Loucy (cell line): ENCODE results near the gene APBB1.
A peak's percentile ranks its signal among the peaks of the same experiment; 100 is the strongest.

Source experiments
- H2AFZ ChIP-seq: fragments of 200-600 bp; sonication (generic); 2 replicates; pipeline ENCODE4 v1.6.0; 2016; ENCODE audit warnings: antibody characterized with exemption, mild to moderate bottlenecking, low read length, moderate library complexity
- H3F3A ChIP-seq: fragments of 200-600 bp; 2 replicates; pipeline ENCODE4 v1.6.0; 2016; ENCODE audit warnings: antibody characterized with exemption, low read depth, mild to moderate bottlenecking
- H3K27me3 ChIP-seq: fragments of 200-600 bp; sonication (generic); 2 replicates; pipeline ENCODE4 v1.6.1; 2014; ENCODE audit warnings: low read length, mild to moderate bottlenecking; ENCODE audit not compliant: insufficient read depth, poor library complexity, severe bottlenecking
- H3K36me3 ChIP-seq: fragments of 200-600 bp; sonication (generic); 2 replicates; pipeline ENCODE4 v1.6.1; 2016; ENCODE audit warnings: low read length; ENCODE audit not compliant: insufficient read depth
- H3K4me1 ChIP-seq: fragments of 200-600 bp; sonication (generic); 2 replicates; pipeline ENCODE4 v1.5.1; 2014; ENCODE audit warnings: low read length, mild to moderate bottlenecking; ENCODE audit not compliant: insufficient read depth, poor library complexity, severe bottlenecking
- H3K4me2 ChIP-seq: fragments of 200-600 bp; sonication (generic); 2 replicates; pipeline ENCODE4 v1.6.0; 2014; ENCODE audit warnings: antibody characterized with exemption, low read length, low read depth, mild to moderate bottlenecking; ENCODE audit not compliant: poor library complexity, severe bottlenecking
- H3K4me3 ChIP-seq: fragments of 200-600 bp; sonication (generic); 2 replicates; pipeline ENCODE4 v1.5.1; 2014; ENCODE audit warnings: low read length, mild to moderate bottlenecking, mixed read lengths; ENCODE audit not compliant: poor library complexity, severe bottlenecking
- H3K79me2 ChIP-seq: fragments of 200-600 bp; sonication (generic); 2 replicates; pipeline ENCODE4 v1.6.1; 2014; ENCODE audit warnings: low read length; ENCODE audit not compliant: insufficient read depth
- H3K9ac ChIP-seq: fragments of 200-600 bp; sonication (generic); 2 replicates; pipeline ENCODE4 v1.6.0; 2014; ENCODE audit warnings: mild to moderate bottlenecking, low read depth, low read length, moderate library complexity; ENCODE audit not compliant: poor library complexity, severe bottlenecking
- H3K9me2 ChIP-seq: fragments of 200-600 bp; sonication (generic); replicated peaks from 2 replicates; pipeline ENCODE4 v1.6.1; 2016; ENCODE audit warnings: low read depth, low read length, mixed read lengths
- H3K9me3 ChIP-seq: fragments of 200-600 bp; sonication (generic); 2 replicates; pipeline ENCODE4 v1.6.1; 2014; ENCODE audit warnings: mild to moderate bottlenecking, antibody characterized with exemption, low read length, low read depth; ENCODE audit not compliant: insufficient read depth
- H4K20me1 ChIP-seq: fragments of 200-600 bp; sonication (generic); 2 replicates; pipeline ENCODE4 v1.6.0; 2014; ENCODE audit warnings: antibody characterized with exemption, low read length, mild to moderate bottlenecking; ENCODE audit not compliant: insufficient read depth, poor library complexity, severe bottlenecking
- CTCF ChIP-seq: fragments of 200-600 bp; sonication (generic); conservative IDR thresholded peaks from 2 replicates; pipeline ENCODE4 v1.5.1; 2014; ENCODE audit warnings: mild to moderate bottlenecking, antibody characterized with exemption, low read length
- EZH2phosphoT487 ChIP-seq: fragments of 200-600 bp; IDR thresholded peaks from 2 replicates; pipeline ENCODE4 v1.6.1; 2018; ENCODE audit warnings: antibody characterized with exemption, mild to moderate bottlenecking, moderate library complexity, borderline replicate concordance

Gene APBB1

DNA sequence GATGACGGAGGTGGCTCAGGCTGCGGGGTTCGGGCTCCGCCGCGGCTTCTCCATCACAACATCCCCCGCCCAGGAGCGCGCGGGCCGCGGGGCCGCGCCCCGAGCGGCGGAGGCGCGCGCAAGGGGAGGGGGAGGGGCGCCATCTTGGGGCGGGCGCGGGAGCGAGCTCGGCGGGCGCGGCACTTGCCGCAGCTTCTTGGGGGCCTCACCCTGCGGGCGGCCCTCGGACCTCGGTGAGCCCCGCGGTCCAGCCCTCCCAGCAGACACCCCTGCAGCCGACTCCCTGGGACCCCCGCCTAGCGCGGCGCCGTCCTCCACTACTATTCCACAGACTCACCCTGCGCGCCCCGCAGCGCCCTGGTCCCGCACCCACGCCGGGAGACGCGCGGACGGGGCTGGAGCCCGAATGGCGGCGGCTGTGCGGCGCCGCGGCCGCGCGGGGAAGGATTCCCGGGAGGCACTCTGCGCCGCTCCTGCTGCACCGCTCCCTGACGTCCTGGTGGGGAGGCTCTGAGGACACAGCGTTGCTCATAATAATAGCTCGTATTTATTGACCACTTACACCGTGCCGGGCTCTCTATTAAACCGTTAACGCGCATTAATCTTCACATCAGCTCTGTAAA lies at the start of gene APBB1:
APBB1 (minus strand) TSS at position 86 of the 623 bp plus-strand sequence. CDS start 7,747 bp downstream, outside the sequence.
- peak within 1 kb of the TSS; percentile 67; the same call in 1 of the 2 replicates for H2AFZ ChIP-seq
- no peaks in the 10 kb centered on the region for H4K20me1 ChIP-seq
- H3K36me3 ChIP-seq = no peaks in the 10 kb centered on the region
- peak within 1 kb of the TSS; percentile 62 for H3K4me2 ChIP-seq
- no peaks in the 10 kb centered on the region for H3K9me3 ChIP-seq
- peaks cover 14% of the 10 kb centered on the region for H3K27me3 ChIP-seq
- peaks cover 11% of the 10 kb centered on the region for H3K4me1 ChIP-seq
- H3K4me3 ChIP-seq = peak within 1 kb of the TSS; percentile 68
- no peak within 1 kb of the TSS for H3K9ac ChIP-seq
- TF ChIP-seq CTCF (no peak), EZH2phosphoT487 (no peak)
- H3K9me2 ChIP-seq = no peaks in the 10 kb centered on the region
- no peaks in the 10 kb centered on the region for H3F3A ChIP-seq
- H3K79me2 ChIP-seq = no peaks in the 10 kb centered on the region

DNA sequence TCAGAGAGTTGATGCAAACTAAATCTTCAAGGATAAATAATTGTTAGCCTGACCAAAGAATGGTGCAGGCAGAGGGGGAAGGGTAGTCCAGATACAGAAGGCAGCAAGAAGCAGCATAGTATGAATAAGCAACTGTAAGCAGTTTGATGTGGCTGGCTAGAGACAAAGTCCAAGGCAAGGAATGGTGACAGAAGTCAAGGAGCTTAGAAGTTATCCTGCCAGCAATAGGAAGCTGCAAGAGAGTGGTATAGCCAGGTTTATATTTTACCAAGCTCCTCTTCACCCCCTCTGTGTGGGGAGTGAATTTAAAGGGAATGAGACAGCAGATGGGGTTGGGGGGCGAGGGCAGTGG lies 40.2 kb upstream of the APBB1 start:
- H3K9ac ChIP-seq = no peak overlapping the region

GRCh38 chr11:6458352-6459098 lies 39.6 kb upstream of the APBB1 start:
- no peaks in the 10 kb centered on the region for H3K4me1 ChIP-seq
- no peaks in the 10 kb centered on the region for H3K9me3 ChIP-seq
- no peak overlapping the region for H3K4me3 ChIP-seq
- no peak overlapping the region for H3K9ac ChIP-seq
- H3K4me2 ChIP-seq = no peak overlapping the region
- TF ChIP-seq EZH2phosphoT487 (no peak), CTCF (no peak)
- no peaks in the 10 kb centered on the region for H3K79me2 ChIP-seq
- peaks cover 9% of the 10 kb centered on the region; the same call in 1 of the 2 replicates for H3K36me3 ChIP-seq
- no peaks in the 10 kb centered on the region for H3K27me3 ChIP-seq
- no peaks in the 10 kb centered on the region for H3F3A ChIP-seq
- H4K20me1 ChIP-seq = no peaks in the 10 kb centered on the region
- H3K9me2 ChIP-seq = no peaks in the 10 kb centered on the region
- H2AFZ ChIP-seq = no peak overlapping the region

More for the DNA sequence above, 40.2 kb upstream of the APBB1 start:
- no peaks in the 10 kb centered on the region for H3K9me3 ChIP-seq
- no peaks in the 10 kb centered on the region for H3K9me2 ChIP-seq
- H3K4me2 ChIP-seq = no peak overlapping the region
- H3K79me2 ChIP-seq = no peaks in the 10 kb centered on the region
- no peaks in the 10 kb centered on the region for H4K20me1 ChIP-seq
- H3K4me3 ChIP-seq = no peak overlapping the region
- H3K27me3 ChIP-seq = no peaks in the 10 kb centered on the region
- no peaks in the 10 kb centered on the region for H3F3A ChIP-seq
- no peak for TF ChIP-seq CTCF
- no peak for TF ChIP-seq EZH2phosphoT487
- H3K4me1 ChIP-seq = no peaks in the 10 kb centered on the region
- peaks cover 9% of the 10 kb centered on the region; the same call in 1 of the 2 replicates for H3K36me3 ChIP-seq
- H2AFZ ChIP-seq = no peak overlapping the region
